Neural progenitor cell (in vitro differentiated cells): ENCODE data around the gene CNNM2. TPM values are rescaled to one million over a fixed set of nuclear protein-coding genes. Genes with fewer than 3 reads are reported as not detected.

Experiments
- DNase-seq: peaks from one replicate; pipeline ENCODE4 v3.0.0-alpha.2; 2016; ENCODE audit warnings: low spot score
- H2AFZ ChIP-seq: fragments of 200-600 bp; sonication (generic); replicated peaks from 2 replicates; pipeline ENCODE4 v1.6.1; 2016; ENCODE audit warnings: antibody characterized with exemption
- H3F3A ChIP-seq: fragments of 200-600 bp; sonication (generic); 2 replicates; pipeline ENCODE4 v1.6.1; 2016; ENCODE audit warnings: antibody characterized with exemption, low read depth
- H3K27ac ChIP-seq: fragments of 200-600 bp; sonication (generic); 2 replicates; pipeline ENCODE4 v1.5.1; 2016; ENCODE audit warnings: mild to moderate bottlenecking
- H3K27me3 ChIP-seq: fragments of 200-600 bp; sonication (generic); 2 replicates; pipeline ENCODE4 v1.6.1; 2016; ENCODE audit warnings: mild to moderate bottlenecking, moderate library complexity
- H3K36me3 ChIP-seq: fragments of 200-600 bp; sonication (generic); 2 replicates; pipeline ENCODE4 v1.5.1; 2016
- H3K4me1 ChIP-seq: fragments of 200-600 bp; sonication (generic); 2 replicates; pipeline ENCODE4 v1.6.1; 2016; ENCODE audit warnings: mixed run types
- H3K4me2 ChIP-seq: fragments of 200-600 bp; sonication (generic); 2 replicates; pipeline ENCODE4 v1.6.1; 2016
- H3K4me3 ChIP-seq: fragments of 200-600 bp; sonication (generic); 2 replicates; pipeline ENCODE4 v1.5.1; 2016
- H3K79me2 ChIP-seq: fragments of 200-600 bp; sonication (generic); 2 replicates; pipeline ENCODE4 v1.6.1; 2016; ENCODE audit warnings: low read depth
- H3K9ac ChIP-seq: fragments of 200-600 bp; sonication (generic); 2 replicates; pipeline ENCODE4 v1.6.1; 2016
- H3K9me3 ChIP-seq: fragments of 200-600 bp; sonication (generic); 2 replicates; pipeline ENCODE4 v1.5.1; 2016; ENCODE audit warnings: low read depth
- H4K20me1 ChIP-seq: fragments of 200-600 bp; sonication (generic); 2 replicates; pipeline ENCODE4 v1.6.1; 2016; ENCODE audit warnings: low read depth
- H3K27ac Mint-ChIP-seq: 3 replicates; pipeline ENCODE4 v1.8.0; 2021; ENCODE audit warnings: mixed read lengths
- H3K27me3 Mint-ChIP-seq: 2 replicates; pipeline ENCODE4 v1.8.0; 2022; ENCODE audit warnings: low read depth, mild to moderate bottlenecking, inconsistent platforms, moderate library complexity, mixed read lengths; ENCODE audit not compliant: insufficient read depth
- H3K36me3 Mint-ChIP-seq: 3 replicates; pipeline ENCODE4 v1.8.0; 2021; ENCODE audit warnings: mixed read lengths
- H3K4me1 Mint-ChIP-seq: 3 replicates; pipeline ENCODE4 v1.8.0; 2021; ENCODE audit warnings: mixed read lengths
- H3K4me3 Mint-ChIP-seq: 3 replicates; pipeline ENCODE4 v1.8.0; 2021; ENCODE audit warnings: mild to moderate bottlenecking, moderate library complexity, mixed read lengths
- H3K9me3 Mint-ChIP-seq: 3 replicates; pipeline ENCODE4 v1.8.0; 2020; ENCODE audit warnings: mixed read lengths
- EZH2 ChIP-seq: fragments of 200-600 bp; sonication (generic); IDR thresholded peaks from 2 replicates; pipeline ENCODE4 v1.6.1; 2017; ENCODE audit warnings: antibody characterized with exemption, mild to moderate bottlenecking, moderate library complexity
- EZH2phosphoT487 ChIP-seq: fragments of 200-600 bp; sonication (generic); IDR thresholded peaks from 2 replicates; pipeline ENCODE4 v1.6.1; 2017; ENCODE audit warnings: antibody characterized with exemption
- total RNA-seq: library from RNA; depleted of rRNA; stranded (reverse); fragments of >200 nt; gene quantifications from 2 replicates; pipeline ENCODE4 v1.2.3, GENCODE V29; 2015; ENCODE audit warnings: low replicate concordance
- TF ChIP-seq, protein P1 (sequence below): fragments of 200-600 bp; sonication (generic); IDR thresholded peaks from 2 replicates; pipeline ENCODE4 v1.5.1; 2017; ENCODE audit warnings: antibody characterized with exemption, mild to moderate bottlenecking

The CNNM2 gene
- total RNA-seq, 1 donor from 2014 or later: 11.4 TPM

DNA sequence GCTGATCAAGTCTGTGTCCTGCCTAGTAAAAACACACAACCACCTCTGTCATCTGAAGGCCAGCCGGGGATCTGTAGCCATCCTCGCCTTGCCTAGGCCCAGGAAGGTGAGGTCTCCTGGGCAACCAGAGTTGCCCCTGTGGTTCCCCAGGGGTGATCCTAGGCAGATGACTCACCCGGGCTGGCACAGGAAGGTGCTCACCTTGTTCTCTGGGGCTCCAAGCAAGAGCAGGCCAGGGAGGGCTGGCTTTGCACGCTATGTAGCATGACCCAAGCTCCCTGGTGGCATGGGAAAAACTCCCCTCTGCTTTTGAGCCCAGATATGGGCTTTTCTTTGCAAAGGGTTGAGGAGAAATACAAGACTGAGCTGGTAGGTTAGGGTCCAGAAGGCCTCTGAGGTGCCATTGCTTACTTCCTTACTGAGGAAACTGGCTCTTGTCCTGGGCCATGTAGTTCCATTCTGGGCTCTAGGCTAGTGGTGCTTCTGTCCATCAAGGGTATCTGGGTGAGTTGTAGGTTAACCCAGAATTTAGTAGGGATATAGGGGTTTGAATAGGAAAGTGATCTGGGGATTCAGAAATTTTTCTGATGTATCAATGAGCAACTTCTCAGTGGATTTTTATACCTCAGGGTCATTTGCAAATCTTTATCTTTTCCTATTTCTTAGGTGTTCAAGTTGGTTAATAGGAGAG is 162.9 kb downstream of the CNNM2 start:
- Histone ChIP-seq H3K36me3 (no peaks in the 10 kb centered on the region), H3K4me3 (no peak overlapping the region), H3K27me3 (no peaks in the 10 kb centered on the region), H3K9ac (no peak overlapping the region), H2AFZ (no peak overlapping the region), H3K27ac (no peak overlapping the region), H3F3A (no peaks in the 10 kb centered on the region), H3K4me1 (no peaks in the 10 kb centered on the region), H3K4me2 (no peak overlapping the region), H3K9me3 (no peaks in the 10 kb centered on the region), H3K79me2 (no peaks in the 10 kb centered on the region), H4K20me1 (no peaks in the 10 kb centered on the region)
- TF ChIP-seq EZH2phosphoT487 (no peak), EZH2 (no peak)
- TF ChIP-seq, protein P1, sequence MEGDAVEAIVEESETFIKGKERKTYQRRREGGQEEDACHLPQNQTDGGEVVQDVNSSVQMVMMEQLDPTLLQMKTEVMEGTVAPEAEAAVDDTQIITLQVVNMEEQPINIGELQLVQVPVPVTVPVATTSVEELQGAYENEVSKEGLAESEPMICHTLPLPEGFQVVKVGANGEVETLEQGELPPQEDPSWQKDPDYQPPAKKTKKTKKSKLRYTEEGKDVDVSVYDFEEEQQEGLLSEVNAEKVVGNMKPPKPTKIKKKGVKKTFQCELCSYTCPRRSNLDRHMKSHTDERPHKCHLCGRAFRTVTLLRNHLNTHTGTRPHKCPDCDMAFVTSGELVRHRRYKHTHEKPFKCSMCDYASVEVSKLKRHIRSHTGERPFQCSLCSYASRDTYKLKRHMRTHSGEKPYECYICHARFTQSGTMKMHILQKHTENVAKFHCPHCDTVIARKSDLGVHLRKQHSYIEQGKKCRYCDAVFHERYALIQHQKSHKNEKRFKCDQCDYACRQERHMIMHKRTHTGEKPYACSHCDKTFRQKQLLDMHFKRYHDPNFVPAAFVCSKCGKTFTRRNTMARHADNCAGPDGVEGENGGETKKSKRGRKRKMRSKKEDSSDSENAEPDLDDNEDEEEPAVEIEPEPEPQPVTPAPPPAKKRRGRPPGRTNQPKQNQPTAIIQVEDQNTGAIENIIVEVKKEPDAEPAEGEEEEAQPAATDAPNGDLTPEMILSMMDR: no peak
- DNase-seq: no peak
- H3K4me3 Mint-ChIP-seq: no peak overlapping the region
- peaks cover 31% of the 10 kb centered on the region for H3K36me3 Mint-ChIP-seq
- no peaks in the 10 kb centered on the region for H3K27me3 Mint-ChIP-seq
- H3K9me3 Mint-ChIP-seq: no peaks in the 10 kb centered on the region
- H3K27ac Mint-ChIP-seq: no peak overlapping the region
- no peaks in the 10 kb centered on the region for H3K4me1 Mint-ChIP-seq

DNA sequence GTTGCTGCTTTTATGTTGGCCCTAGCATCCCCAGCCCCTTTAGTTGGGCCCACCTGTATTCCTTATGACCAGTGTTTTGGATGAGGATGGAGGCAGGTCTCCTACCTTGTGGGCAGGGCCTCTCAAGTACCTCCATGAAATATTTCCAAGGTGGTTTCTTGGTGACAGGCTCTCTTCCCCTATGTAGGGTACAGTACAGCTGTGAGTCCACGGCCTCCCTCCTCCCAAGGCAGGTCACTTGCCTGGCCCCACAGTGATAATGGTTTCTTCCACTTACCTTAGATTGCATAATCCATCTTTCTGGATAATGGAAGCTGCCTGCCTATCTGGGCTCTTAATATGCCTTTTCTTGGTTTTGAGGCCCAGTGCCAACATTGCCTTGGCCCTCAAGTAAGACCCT is 164.6 kb downstream of the CNNM2 start:
- no peaks in the 10 kb centered on the region for H4K20me1 ChIP-seq
- no peaks in the 10 kb centered on the region for H3K9me3 Mint-ChIP-seq
- H3K4me2 ChIP-seq: no peak overlapping the region
- no peak overlapping the region for H2AFZ ChIP-seq
- no peak overlapping the region for H3K9ac ChIP-seq
- no peaks in the 10 kb centered on the region for H3F3A ChIP-seq
- H3K27me3 Mint-ChIP-seq: no peaks in the 10 kb centered on the region
- H3K4me3 ChIP-seq: no peak overlapping the region
- H3K36me3 ChIP-seq: peaks cover under 1% of the 10 kb centered on the region
- no peak for DNase-seq
- no peaks in the 10 kb centered on the region for H3K27me3 ChIP-seq
- no peaks in the 10 kb centered on the region for H3K4me1 Mint-ChIP-seq
- H3K4me1 ChIP-seq: no peaks in the 10 kb centered on the region
- no peak overlapping the region for H3K27ac Mint-ChIP-seq
- H3K4me3 Mint-ChIP-seq: no peak overlapping the region
- H3K27ac ChIP-seq: no peak overlapping the region
- no peaks in the 10 kb centered on the region for H3K9me3 ChIP-seq
- TF ChIP-seq, protein P1: no peak
- no peak for TF ChIP-seq EZH2phosphoT487
- no peak for TF ChIP-seq EZH2
- peaks cover 31% of the 10 kb centered on the region for H3K36me3 Mint-ChIP-seq
- H3K79me2 ChIP-seq: no peaks in the 10 kb centered on the region

DNA sequence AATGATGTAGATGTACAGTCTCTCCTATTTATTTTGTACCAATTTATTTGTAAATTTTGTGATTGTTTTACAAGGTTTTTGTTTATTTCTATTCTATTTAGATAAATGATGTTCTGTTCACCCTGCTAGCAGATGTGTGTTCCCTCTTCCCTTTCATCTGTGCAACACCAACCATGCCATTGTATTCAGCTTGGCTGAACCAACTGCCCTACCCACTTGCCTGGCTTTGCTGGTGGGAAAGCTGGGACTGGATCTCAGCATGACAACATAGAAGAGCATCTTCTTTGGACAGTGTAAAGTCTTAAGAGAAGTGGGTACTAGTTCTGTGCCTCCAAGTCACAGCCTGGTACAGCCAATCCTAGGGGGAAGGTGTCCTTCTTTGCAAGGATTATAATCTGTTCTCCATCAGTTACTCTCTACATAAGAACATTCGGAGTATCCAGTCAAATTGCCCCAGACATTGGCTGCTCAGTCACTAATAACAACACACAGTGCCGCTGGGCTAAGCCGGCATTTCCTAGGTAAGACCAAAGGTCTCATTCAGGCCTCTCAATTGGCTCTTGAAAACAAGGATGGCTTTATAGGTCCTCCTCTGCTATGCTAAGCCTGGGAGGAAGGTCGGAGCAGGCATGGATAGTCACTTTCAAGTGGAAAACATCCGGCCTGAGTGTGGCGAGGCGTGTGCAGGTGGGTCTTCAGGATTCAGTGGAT is 165.3 kb downstream of the CNNM2 start:
- Histone ChIP-seq H3K27me3 (no peaks in the 10 kb centered on the region), H3K79me2 (no peaks in the 10 kb centered on the region), H4K20me1 (no peaks in the 10 kb centered on the region), H3F3A (no peaks in the 10 kb centered on the region), H3K9ac (no peak overlapping the region), H3K9me3 (no peaks in the 10 kb centered on the region), H3K27ac (no peak overlapping the region), H3K4me1 (no peaks in the 10 kb centered on the region), H2AFZ (no peak overlapping the region), H3K4me2 (no peak overlapping the region), H3K4me3 (no peak overlapping the region), H3K36me3 (peaks cover 5% of the 10 kb centered on the region)
- H3K4me3 Mint-ChIP-seq: no peak overlapping the region
- peaks cover 32% of the 10 kb centered on the region for H3K36me3 Mint-ChIP-seq
- H3K27ac Mint-ChIP-seq: no peak overlapping the region
- H3K27me3 Mint-ChIP-seq: no peaks in the 10 kb centered on the region
- TF ChIP-seq EZH2phosphoT487 (no peak), EZH2 (no peak)
- TF ChIP-seq, protein P1: no peak
- H3K4me1 Mint-ChIP-seq: no peaks in the 10 kb centered on the region
- H3K9me3 Mint-ChIP-seq: no peaks in the 10 kb centered on the region
- DNase-seq: no peak
